A549 (cell line): ENCODE results near the gene LMX1B. TPM values are rescaled to one million over a fixed set of nuclear protein-coding genes. Genes with fewer than 3 reads are reported as not detected.

Experiments
- ATAC-seq, 2 experiments: fragments of 200-7000 bp in 1 of 2; fragments of >200 bp in 1 of 2; cut with Nextera tagmentation in 1 of 2; cut with Tn5 transposase in 1 of 2; 3 replicates each; pipeline versions ENCODE4 v1.8.0 to v1.9.1; 2018 to 2020; ENCODE audit warnings: mild to moderate bottlenecking in 1 of 2, moderate library complexity in 1 of 2
- CTCF ChIA-PET: fragments of 300-600 bp; sonication (Branson Sonifier 250); formaldehyde crosslinking; extraction: SDS; loops from one replicate; lab custom pipeline; 2021; ENCODE audit warnings: antibody characterized with exemption, inconsistent platforms; lab: Yijun Ruan, JAX
- POLR2A ChIA-PET: fragments of 350-600 bp; formaldehyde crosslinking; extraction: SDS; loops from one replicate; lab custom pipeline; 2021; ENCODE audit warnings: antibody characterized with exemption, inconsistent platforms; lab: Yijun Ruan, JAX
- DNase-seq, 2 experiments: peaks; one replicate each; pipeline versions ENCODE4 v3.0.0 to v3.0.0-alpha.2; 2011 to 2016; ENCODE audit warnings: low read depth in 1 of 2, low spot score in 1 of 2
- FAIRE-seq: peaks from 2 replicates; lab custom pipeline; 2011; peaks lifted over from hg19 to GRCh38; lab: Jason Lieb, UNC
- H3K27ac ChIP-seq, 2 experiments: fragments of >200 bp; sonication (Bioruptor Twin); formaldehyde crosslinking; 3 replicates each; pipeline ENCODE4 v1.5.1; 2016 to 2017
- H3K4me1 ChIP-seq: fragments of >200 bp; sonication (Bioruptor Twin); formaldehyde crosslinking; 3 replicates; pipeline ENCODE4 v1.6.1; 2016
- H3K4me2 ChIP-seq: fragments of >200 bp; sonication (Bioruptor Twin); formaldehyde crosslinking; 3 replicates; pipeline ENCODE4 v1.6.1; 2016
- H3K4me3 ChIP-seq: fragments of >200 bp; sonication (Bioruptor Twin); formaldehyde crosslinking; 3 replicates; pipeline ENCODE4 v1.5.1; 2016
- H3K9me3 ChIP-seq: fragments of >200 bp; sonication (Bioruptor Twin); formaldehyde crosslinking; 3 replicates; pipeline ENCODE4 v1.6.1; 2016
- ATOH8 ChIP-seq: fragments of 250-450 bp; sonication (Bioruptor Pico); IDR thresholded peaks from 2 replicates; pipeline ENCODE4 v1.5.0; 2020; ENCODE audit warnings: low read depth, mild to moderate bottlenecking, moderate library complexity
- CBX2 ChIP-seq: fragments of 200-600 bp; sonication (generic); IDR thresholded peaks from 2 replicates; pipeline ENCODE4 v1.6.1; 2016; ENCODE audit warnings: low read depth, mild to moderate bottlenecking, borderline replicate concordance
- CHD4 ChIP-seq: fragments of 200-600 bp; sonication (generic); IDR thresholded peaks from 2 replicates; pipeline ENCODE4 v1.6.1; 2016; ENCODE audit warnings: antibody characterized with exemption, mild to moderate bottlenecking, borderline replicate concordance
- EHMT2 ChIP-seq: fragments of 200-600 bp; sonication (generic); IDR thresholded peaks from 2 replicates; pipeline ENCODE4 v1.6.1; 2016; ENCODE audit warnings: antibody characterized with exemption, low read depth, mild to moderate bottlenecking, moderate library complexity
- EP300 ChIP-seq, 2 experiments: fragments of >200 bp; sonication (Bioruptor Twin); formaldehyde crosslinking; IDR thresholded peaks; 2 replicates in 1 of 2; 3 replicates in 1 of 2; pipeline ENCODE4 v1.6.1; 2016 to 2017
- FOXS1 ChIP-seq: fragments of 250-450 bp; sonication (Bioruptor Pico); IDR thresholded peaks from 2 replicates; pipeline ENCODE4 v1.5.0; 2020; ENCODE audit warnings: mild to moderate bottlenecking, moderate library complexity
- HDAC2 ChIP-seq: fragments of 200-600 bp; sonication (generic); IDR thresholded peaks from 2 replicates; pipeline ENCODE4 v1.6.1; 2016
- HEYL ChIP-seq: fragments of 250-450 bp; sonication (Bioruptor Pico); IDR thresholded peaks from 2 replicates; pipeline ENCODE4 v1.8.0; 2021; ENCODE audit warnings: mild to moderate bottlenecking, moderate library complexity
- JUN ChIP-seq, 2 experiments: fragments of >200 bp; sonication (Bioruptor Twin); formaldehyde crosslinking; IDR thresholded peaks; 2 replicates in 1 of 2; 3 replicates in 1 of 2; pipeline ENCODE4 v1.6.1; 2016 to 2017
- JUNB ChIP-seq: fragments of >200 bp; sonication (Bioruptor Twin); formaldehyde crosslinking; IDR thresholded peaks from 2 replicates; pipeline ENCODE4 v1.6.1; 2016
- KDM1A ChIP-seq: fragments of 200-600 bp; sonication (generic); IDR thresholded peaks from 2 replicates; pipeline ENCODE4 v1.6.1; 2016; ENCODE audit warnings: low read depth, mild to moderate bottlenecking
- MAX ChIP-seq: IDR thresholded peaks from 2 replicates; pipeline ENCODE4 v1.6.1; 2012
- MAZ ChIP-seq: fragments of 150-350 bp; IDR thresholded peaks from 2 replicates; pipeline ENCODE4 v1.6.1; 2014; ENCODE audit warnings: antibody characterized with exemption, low read depth, low read length, borderline replicate concordance
- MYC ChIP-seq: IDR thresholded peaks from 2 replicates; pipeline ENCODE4 v1.6.1; 2012; ENCODE audit warnings: mild to moderate bottlenecking, inconsistent platforms, low read length, improper control_type of control experiment, borderline replicate concordance
- NFE2L2 ChIP-seq: fragments of 150-350 bp; conservative IDR thresholded peaks from 2 replicates; pipeline ENCODE4 v1.6.1; 2014; ENCODE audit warnings: low read length
- NR3C1 ChIP-seq: fragments of >200 bp; sonication (Bioruptor Twin); formaldehyde crosslinking; IDR thresholded peaks from 3 replicates; pipeline ENCODE4 v1.6.1; 2017
- PHF8 ChIP-seq: fragments of 200-600 bp; sonication (generic); IDR thresholded peaks from 2 replicates; pipeline ENCODE4 v1.6.1; 2016; ENCODE audit warnings: low read depth, mild to moderate bottlenecking, antibody characterized with exemption, moderate library complexity, borderline replicate concordance
- POLR2A ChIP-seq: IDR thresholded peaks from 2 replicates; pipeline ENCODE4 v1.6.1; 2012; ENCODE audit warnings: mild to moderate bottlenecking, low read length
- POLR2AphosphoS2 ChIP-seq: conservative IDR thresholded peaks from 2 replicates; pipeline ENCODE4 v1.6.1; 2012; ENCODE audit warnings: low read length, improper control_type of control experiment, inconsistent platforms
- RCOR1 ChIP-seq: fragments of 150-350 bp; IDR thresholded peaks from 2 replicates; pipeline ENCODE4 v1.6.1; 2014; ENCODE audit warnings: antibody characterized with exemption, low read length, low read depth
- REST ChIP-seq: fragments of 200-600 bp; sonication (generic); IDR thresholded peaks from 2 replicates; pipeline ENCODE4 v1.6.1; 2016; ENCODE audit warnings: antibody characterized with exemption, mild to moderate bottlenecking, moderate library complexity
- RFX5 ChIP-seq: fragments of 450-650 bp; IDR thresholded peaks from 2 replicates; pipeline ENCODE4 v1.7.1; 2014; ENCODE audit warnings: antibody characterized with exemption, mild to moderate bottlenecking, moderate library complexity
- RNF2 ChIP-seq: fragments of 200-600 bp; sonication (generic); IDR thresholded peaks from 2 replicates; pipeline ENCODE4 v1.6.1; 2016; ENCODE audit warnings: low read depth, mild to moderate bottlenecking, antibody characterized with exemption, moderate library complexity, borderline replicate concordance
- SREBF2 ChIP-seq: fragments of 450-650 bp; IDR thresholded peaks from 2 replicates; pipeline ENCODE4 v1.6.1; 2014; ENCODE audit warnings: mild to moderate bottlenecking, moderate library complexity
- TFCP2L1 ChIP-seq: fragments of 250-450 bp; sonication (Bioruptor Pico); IDR thresholded peaks from 2 replicates; pipeline ENCODE4 v1.5.0; 2021; ENCODE audit warnings: mild to moderate bottlenecking
- TP53 ChIP-seq: fragments of 250-450 bp; sonication (Bioruptor Pico); IDR thresholded peaks from 2 replicates; pipeline ENCODE4 v1.5.0; 2021; ENCODE audit warnings: mild to moderate bottlenecking, moderate library complexity
- USF2 ChIP-seq: fragments of 450-650 bp; IDR thresholded peaks from 2 replicates; pipeline ENCODE4 v1.6.1; 2014; ENCODE audit warnings: antibody characterized with exemption
- ZSCAN20 ChIP-seq: fragments of 250-450 bp; sonication (Bioruptor Pico); IDR thresholded peaks from 2 replicates; pipeline ENCODE4 v1.8.0; 2022; ENCODE audit warnings: mild to moderate bottlenecking, moderate library complexity
- WGBS: methylation state at CpG from one replicate; pipeline ENCODE4 v1.1.6; 2017; ENCODE audit errors: missing lambda C conversion rate; 5-methylcytosine and 5-hydroxymethylcytosine counted together
- polyA plus RNA-seq, 4 experiments: library from polyadenylated mRNA; depleted of rRNA in 3 of 4; stranded (reverse); fragments of >200 nt; fragmentation: RNase III in 1 of 4; extraction: RNeasy Plus Mini Kit Qiagen cat#74134 plus additional on column Dnase treatment in 1 of 4; gene quantifications; 2 replicates in 3 of 4; 3 replicates in 1 of 4; pipeline ENCODE4 v1.2.3, GENCODE V29; 2011 to 2017

Gene LMX1B
- polyA plus RNA-seq, 2 of the 4 experiments (the other 2 are of a cell fraction): 0.41 to 0.56 TPM

- TF ChIP-seq REST (no peak), MAX (no peak), TP53 (no peak), NFE2L2 (no peak)
- TF ChIP-seq, all 56 proteins: peak for 0
These were observed 94.5 kb downstream of the LMX1B start (continued) for GRCh38 chr9:126708178-126708577.

GRCh38 chr9:126709241-126709640 is 95.5 kb downstream of the LMX1B start:
- TF ChIP-seq JUN (IDR thresholded peaks at IDR 0.05) (no peak), NFE2L2 (no peak), MYC (no peak), HDAC2 (no peak), FOXS1 (CRISPR knock-in tag) (no peak), EHMT2 (no peak), PHF8 (no peak), ATOH8 (CRISPR knock-in tag) (no peak), MAZ (no peak), TFCP2L1 (no peak), SREBF2 (no peak), USF2 (no peak), CHD4 (no peak), POLR2AphosphoS2 (no peak), RNF2 (no peak), RFX5 (no peak), JUNB (no peak), KDM1A (no peak)
- H3K4me1 ChIP-seq: peaks cover 11% of the 10 kb centered on the region
- H3K4me2 ChIP-seq: no peak overlapping the region
- no peaks in the 10 kb centered on the region for H3K9me3 ChIP-seq
- POLR2A ChIA-PET: no interaction called here
- CTCF ChIA-PET: interaction anchor here (1.3 to 11.0 kb wide), 5 partner anchors 10 to 71 kb away, joined by 4 to 338 read pairs (median 6); no protein-coding TSS in a partner anchor
- FAIRE-seq: no peak
- WGBS: 100% methylated on average over 3 of the region's 3 CpGs
- no peak overlapping the region for H3K4me3 ChIP-seq
- no peak overlapping the region for H3K27ac ChIP-seq
- DNase-seq: no peak
- ATAC-seq: no peak

GRCh38 chr9:126715382-126715781 is 101.7 kb downstream of the LMX1B start:
- FAIRE-seq: no peak
- H3K4me3 ChIP-seq: no peak overlapping the region
- ChIA-PET CTCF (interaction anchor here (9.7 kb wide), 1 partner anchor 10 kb away, joined by 114 read pairs; no protein-coding TSS in a partner anchor), POLR2A (no interaction called here)
- ATAC-seq: no peak
- H3K4me2 ChIP-seq: no peak overlapping the region
- H3K27ac ChIP-seq: no peak overlapping the region
- no peaks in the 10 kb centered on the region for H3K9me3 ChIP-seq
- TF ChIP-seq POLR2A (no peak), NR3C1 (no peak), CHD4 (no peak), CBX2 (no peak), PHF8 (no peak), JUNB (no peak), RCOR1 (no peak), EHMT2 (no peak), TP53 (no peak), ZSCAN20 (CRISPR knock-in tag) (no peak), POLR2AphosphoS2 (no peak), EP300 (IDR thresholded peaks at IDR 0.05) (no peak), HEYL (no peak)
- DNase-seq: no peak
- H3K4me1 ChIP-seq: no peaks in the 10 kb centered on the region
